NCI-H2171 treated with DMSO at 0.1 percent for 48 hours (cell line): ENCODE data around the gene PLXNA3.
"Not testable (repeated sequence)": the region's sequence is repeated elsewhere in the genome, so short reads cannot be mapped to it uniquely, and the experiment has no call there.

Source experiments
- DNase-seq: peaks from one replicate; lab custom pipeline; 2025; lab: John Stamatoyannopoulos, UW

The PLXNA3 gene

GRCh38 chrX:154478728-154479622, 20.9 kb downstream of the PLXNA3 start, which contains the start of gene LAGE3:
Gene LAGE3 (minus strand): TSS chrX:154479281. CDS start chrX:154478915, 366 bp downstream.
- DNase-seq = peak; percentile 80

GRCh38 chrX:154481195-154481594, 23.1 kb downstream of the PLXNA3 start:
- no peak for DNase-seq

GRCh38 chrX:154481911-154482601, 24.0 kb downstream of the PLXNA3 start:
- no peak for DNase-seq

GRCh38 chrX:154482786-154483185, 24.7 kb downstream of the PLXNA3 start:
- no peak for DNase-seq

- DNase-seq = no peak
Measured at GRCh38 chrX:154483325-154483724, 25.2 kb downstream of the PLXNA3 start.

GRCh38 chrX:154484255-154485149, 26.4 kb downstream of the PLXNA3 start:
- no peak for DNase-seq

- no peak for DNase-seq
Measured at GRCh38 chrX:154485150-154486051, 27.3 kb downstream of the PLXNA3 start.

GRCh38 chrX:154486052-154486395, 27.9 kb downstream of the PLXNA3 start:
- DNase-seq = peak; percentile 5

GRCh38 chrX:154486396-154487207, 28.5 kb downstream of the PLXNA3 start, which contains the start of gene UBL4A:
Gene UBL4A (minus strand): TSS chrX:154486615. CDS start chrX:154486584, 31 bp downstream.
- peak; percentile 15 for DNase-seq

GRCh38 chrX:154487518-154488290, 29.6 kb downstream of the PLXNA3 start:
- DNase-seq = no peak

- DNase-seq = no peak
Measured at GRCh38 chrX:154488336-154489075, 30.4 kb downstream of the PLXNA3 start.

- no peak for DNase-seq
Measured at GRCh38 chrX:154489182-154489581, 31.1 kb downstream of the PLXNA3 start.

GRCh38 chrX:154490021-154490413, 31.9 kb downstream of the PLXNA3 start:
- peak; percentile 10 for DNase-seq

GRCh38 chrX:154490414-154491083, 32.5 kb downstream of the PLXNA3 start, which contains the start of gene SLC10A3:
Gene SLC10A3 (minus strand): TSS chrX:154490629. CDS start chrX:154488940, 1,689 bp downstream.
- peak; percentile 81 for DNase-seq

GRCh38 chrX:154494715-154495114, 36.6 kb downstream of the PLXNA3 start:
- DNase-seq = no peak

GRCh38 chrX:154495472-154495922, 37.4 kb downstream of the PLXNA3 start:
- DNase-seq = no peak

- not testable (repeated sequence) for DNase-seq
Measured at GRCh38 chrX:154496591-154497137, 38.6 kb downstream of the PLXNA3 start.
